Liver (tissue), 9 donors: Measurements from ENCODE around the gene CENPX. TPM values are rescaled to one million over a fixed set of nuclear protein-coding genes. Genes with fewer than 3 reads are reported as not detected.

Source experiments
- DNase-seq: peaks from one replicate; pipeline ENCODE4 v3.0.0-alpha.2; 2017; ENCODE audit warnings: low spot score
- H3K27ac ChIP-seq, 2 donors: one replicate each; pipeline ENCODE4 v1.7.0; 2013; ENCODE audit warnings: inconsistent platforms in 2 of 2, low read length in 2 of 2, control low read depth in 1 of 2, low read depth in 1 of 2, mild to moderate bottlenecking in 1 of 2
- H3K27me3 ChIP-seq, 4 donors: one replicate each; pipeline versions ENCODE4 v1.6.1 to v1.7.0; 2013; ENCODE audit warnings: low read length in 3 of 4, inconsistent platforms in 1 of 4, mild to moderate bottlenecking in 1 of 4, moderate library complexity in 1 of 4; ENCODE audit not compliant: control insufficient read depth in 4 of 4, insufficient read depth in 4 of 4
- H3K36me3 ChIP-seq, 4 donors: one replicate each; pipeline versions ENCODE4 v1.6.1 to v1.7.0; 2013; ENCODE audit warnings: low read length in 3 of 4, mild to moderate bottlenecking in 3 of 4, low read depth in 1 of 4, moderate library complexity in 1 of 4; ENCODE audit not compliant: control insufficient read depth in 4 of 4, insufficient read depth in 3 of 4
- H3K4me1 ChIP-seq, 4 donors: one replicate each; pipeline versions ENCODE4 v1.6.1 to v1.7.0; 2013; ENCODE audit warnings: low read length in 3 of 4, mild to moderate bottlenecking in 3 of 4, moderate library complexity in 1 of 4; ENCODE audit not compliant: control insufficient read depth in 4 of 4, insufficient read depth in 4 of 4
- H3K4me3 ChIP-seq, 3 donors: one replicate each; pipeline versions ENCODE4 v1.6.1 to v1.7.0; 2013; ENCODE audit warnings: low read length in 3 of 3, control low read depth in 1 of 3, low read depth in 1 of 3, mild to moderate bottlenecking in 1 of 3
- H3K9ac ChIP-seq, 2 donors: one replicate each; pipeline ENCODE4 v1.7.0; 2013; ENCODE audit warnings: low read length in 2 of 2, mild to moderate bottlenecking in 2 of 2, moderate library complexity in 2 of 2, control low read depth in 1 of 2, low read depth in 1 of 2
- H3K9me3 ChIP-seq, 4 donors: one replicate each; pipeline versions ENCODE4 v1.6.1 to v1.7.0; 2013; ENCODE audit warnings: low read length in 3 of 4; ENCODE audit not compliant: control insufficient read depth in 4 of 4
- ATF3 ChIP-seq: IDR thresholded peaks from 2 replicates; pipeline ENCODE4 v1.6.1; 2016; ENCODE audit warnings: antibody characterized with exemption
- CTCF ChIP-seq: fragments of 150-350 bp; IDR thresholded peaks from 2 replicates; pipeline ENCODE4 v1.5.1; 2017; ENCODE audit warnings: improper control_type of control experiment, low read depth, low read length; ENCODE audit not compliant: missing input control
- EGR1 ChIP-seq, 2 donors: IDR thresholded peaks; 2 replicates each; pipeline ENCODE4 v1.6.1; 2016 to 2018; ENCODE audit warnings: antibody characterized with exemption in 2 of 2, low read depth in 2 of 2
- FOXA1 ChIP-seq: IDR thresholded peaks from 2 replicates; pipeline ENCODE4 v1.6.1; 2016; ENCODE audit warnings: antibody characterized with exemption
- FOXA2 ChIP-seq: IDR thresholded peaks from 2 replicates; pipeline ENCODE4 v1.6.1; 2016; ENCODE audit warnings: antibody characterized with exemption
- GABPA ChIP-seq, 2 donors: IDR thresholded peaks in 1 of 2; conservative IDR thresholded peaks in 1 of 2; 2 replicates each; pipeline ENCODE4 v1.6.1; 2016; ENCODE audit warnings: antibody characterized with exemption in 2 of 2, mild to moderate bottlenecking in 1 of 2, moderate library complexity in 1 of 2
- HNF4A ChIP-seq, 2 donors: conservative IDR thresholded peaks; 2 replicates each; pipeline ENCODE4 v1.6.1; 2016; ENCODE audit warnings: antibody characterized with exemption in 2 of 2, mild to moderate bottlenecking in 2 of 2
- HNF4G ChIP-seq: IDR thresholded peaks from 2 replicates; pipeline ENCODE4 v1.6.1; 2016; ENCODE audit warnings: antibody characterized with exemption
- JUND ChIP-seq, 2 donors: IDR thresholded peaks; 2 replicates each; pipeline ENCODE4 v1.6.1; 2016; ENCODE audit warnings: antibody characterized with exemption in 2 of 2
- NR2F2 ChIP-seq: IDR thresholded peaks from 2 replicates; pipeline ENCODE4 v1.6.1; 2016; ENCODE audit warnings: antibody characterized with exemption
- RAD21 ChIP-seq, 2 donors: IDR thresholded peaks; 2 replicates each; pipeline ENCODE4 v1.6.1; 2016; ENCODE audit warnings: antibody characterized with exemption in 2 of 2, mild to moderate bottlenecking in 2 of 2
- RXRA ChIP-seq, 2 donors: IDR thresholded peaks; 2 replicates each; pipeline ENCODE4 v1.6.1; 2017 to 2018; ENCODE audit warnings: antibody characterized with exemption in 2 of 2, mild to moderate bottlenecking in 1 of 2
- SP1 ChIP-seq: IDR thresholded peaks from 2 replicates; pipeline ENCODE4 v1.6.1; 2018; ENCODE audit warnings: antibody characterized with exemption, mild to moderate bottlenecking
- TAF1 ChIP-seq: conservative IDR thresholded peaks from 2 replicates; pipeline ENCODE4 v1.6.1; 2016; ENCODE audit warnings: antibody characterized with exemption, mild to moderate bottlenecking
- YY1 ChIP-seq: IDR thresholded peaks from 2 replicates; pipeline ENCODE4 v1.6.1; 2016; ENCODE audit warnings: antibody characterized with exemption, mild to moderate bottlenecking
- WGBS: extraction: QIAGEN DNeasy Blood & Tissue Kit; methylation state at CpG from one replicate; pipeline ENCODE4 v1.1.7; 2013; 5-methylcytosine and 5-hydroxymethylcytosine counted together
- polyA plus RNA-seq, 2 donors: library from polyadenylated mRNA; stranded (reverse) in 1 of 2; unstranded in 1 of 2; fragments of 200-250 nt in 1 of 2; fragments of >200 nt in 1 of 2; fragmentation: Nextera tagmentation in 1 of 2; extraction: Ambion mirVana in 1 of 2; gene quantifications; one replicate each; pipeline versions ENCODE4 v1.2.1 to v1.2.3, GENCODE V29; 2013 to 2015
- total RNA-seq, 2 donors: library from RNA; depleted of rRNA; stranded (reverse); fragments of >200 nt; gene quantifications; one replicate each; pipeline ENCODE4 v1.2.3, GENCODE V29; 2014
- TF ChIP-seq, protein P1 (sequence below): IDR thresholded peaks from 2 replicates; pipeline ENCODE4 v1.6.1; 2016; ENCODE audit warnings: antibody characterized with exemption
- TF ChIP-seq, protein P2 (sequence below): IDR thresholded peaks from 2 replicates; pipeline ENCODE4 v1.6.1; 2016; ENCODE audit warnings: antibody characterized with exemption
- TF ChIP-seq, protein P3 (sequence below): IDR thresholded peaks from 2 replicates; pipeline ENCODE4 v1.6.1; 2016; ENCODE audit warnings: antibody characterized with exemption, mild to moderate bottlenecking
- donor health status: healthy.
- donor health status: healthy.
- donor health status: healthy.
- donor health status: healthy.
- donor health status: healthy.

The CENPX gene
- total and polyA plus RNA-seq, 4 donors, result 22.5 to 83.9 (median 44.9) TPM

DNA sequence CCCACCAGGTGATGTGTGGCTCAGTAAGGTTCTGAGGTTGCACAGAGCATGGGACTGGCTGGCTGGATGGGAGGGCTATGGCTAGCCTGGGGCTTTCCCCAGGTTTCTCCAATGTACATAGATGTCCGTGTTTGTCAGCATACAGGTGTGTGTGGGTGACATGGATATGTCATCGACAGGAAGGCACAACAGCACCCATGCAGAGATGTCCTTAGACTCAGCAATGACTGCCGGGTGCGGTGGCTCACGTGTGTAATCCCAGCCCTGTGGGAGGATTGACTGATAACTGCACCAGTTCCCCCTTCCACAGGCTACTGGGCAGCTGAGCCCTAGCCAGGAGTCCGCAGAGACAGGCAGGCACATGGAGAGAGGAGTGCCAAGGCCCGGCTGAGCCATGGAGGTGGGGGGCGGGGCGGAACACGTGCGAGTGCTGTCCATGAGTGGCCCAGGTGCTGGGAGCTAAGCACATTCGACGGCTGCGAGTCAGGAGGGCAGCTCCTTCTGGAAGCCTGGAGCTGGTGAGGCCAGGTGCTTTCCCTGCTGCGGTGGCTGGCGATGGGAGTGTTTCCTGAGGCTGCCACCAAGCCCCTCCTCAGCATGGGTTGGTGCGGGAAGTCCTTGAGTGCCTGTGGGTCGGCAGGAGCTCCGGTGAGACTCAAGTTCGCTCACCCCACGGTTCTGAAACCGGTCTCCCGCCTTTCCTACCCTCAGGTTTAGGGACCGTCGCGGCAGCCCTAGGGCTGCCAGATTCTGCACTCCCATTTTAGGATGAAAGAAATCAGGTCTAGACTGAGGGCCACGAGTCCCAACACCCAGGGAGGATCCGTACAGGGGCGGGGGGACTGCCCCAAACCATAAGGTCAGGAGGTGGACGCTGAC is 46.1 kb downstream of the CENPX start:
- Histone ChIP-seq H3K27me3 (no peaks in the 10 kb centered on the region), H3K27ac (peak overlapping the region; percentile 89 to 96), H3K4me3 (peak overlapping the region; percentile 58 to 91 (median 66)), H3K9ac (peak overlapping the region; percentile 63 to 88), H3K9me3 (peaks cover 0 to 2% (median 0%) of the 10 kb centered on the region in 4 donors), H3K36me3 (peaks cover 0 to 3% (median 0%) of the 10 kb centered on the region in 4 donors), H3K4me1 (peaks cover 6 to 27% (median 21%) of the 10 kb centered on the region in 4 donors)
- peak; percentile 44 for DNase-seq
- 21% methylated on average over 30 of the region's 30 CpGs for WGBS
- TF ChIP-seq, protein P1, sequence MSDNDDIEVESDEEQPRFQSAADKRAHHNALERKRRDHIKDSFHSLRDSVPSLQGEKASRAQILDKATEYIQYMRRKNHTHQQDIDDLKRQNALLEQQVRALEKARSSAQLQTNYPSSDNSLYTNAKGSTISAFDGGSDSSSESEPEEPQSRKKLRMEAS, result peak; percentile 94
- no peak for TF ChIP-seq JUND (IDR thresholded peaks at IDR 0.05)
- peak in 1 of 2 donors; percentile 8 for TF ChIP-seq RAD21 (IDR thresholded peaks at IDR 0.05)
- TF ChIP-seq ATF3, result no peak
- TF ChIP-seq TAF1, result no peak
- TF ChIP-seq SP1, result peak; percentile 34
- TF ChIP-seq GABPA (IDR thresholded peaks at IDR 0.05 in 1 of 2, conservative IDR thresholded peaks at IDR 0.05 in 1 of 2), result no peak
- TF ChIP-seq EGR1 (IDR thresholded peaks at IDR 0.05; ENCODE audit: low read depth in 2 of 2), result no peak
- no peak for TF ChIP-seq FOXA1
- TF ChIP-seq NR2F2, result no peak
- TF ChIP-seq, protein P2, sequence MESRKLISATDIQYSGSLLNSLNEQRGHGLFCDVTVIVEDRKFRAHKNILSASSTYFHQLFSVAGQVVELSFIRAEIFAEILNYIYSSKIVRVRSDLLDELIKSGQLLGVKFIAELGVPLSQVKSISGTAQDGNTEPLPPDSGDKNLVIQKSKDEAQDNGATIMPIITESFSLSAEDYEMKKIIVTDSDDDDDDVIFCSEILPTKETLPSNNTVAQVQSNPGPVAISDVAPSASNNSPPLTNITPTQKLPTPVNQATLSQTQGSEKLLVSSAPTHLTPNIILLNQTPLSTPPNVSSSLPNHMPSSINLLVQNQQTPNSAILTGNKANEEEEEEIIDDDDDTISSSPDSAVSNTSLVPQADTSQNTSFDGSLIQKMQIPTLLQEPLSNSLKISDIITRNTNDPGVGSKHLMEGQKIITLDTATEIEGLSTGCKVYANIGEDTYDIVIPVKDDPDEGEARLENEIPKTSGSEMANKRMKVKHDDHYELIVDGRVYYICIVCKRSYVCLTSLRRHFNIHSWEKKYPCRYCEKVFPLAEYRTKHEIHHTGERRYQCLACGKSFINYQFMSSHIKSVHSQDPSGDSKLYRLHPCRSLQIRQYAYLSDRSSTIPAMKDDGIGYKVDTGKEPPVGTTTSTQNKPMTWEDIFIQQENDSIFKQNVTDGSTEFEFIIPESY, result no peak
- TF ChIP-seq CTCF, result no peak
- peak in 1 of 2 donors; percentile 12 for TF ChIP-seq RXRA (IDR thresholded peaks at IDR 0.05)
- TF ChIP-seq, protein P3, sequence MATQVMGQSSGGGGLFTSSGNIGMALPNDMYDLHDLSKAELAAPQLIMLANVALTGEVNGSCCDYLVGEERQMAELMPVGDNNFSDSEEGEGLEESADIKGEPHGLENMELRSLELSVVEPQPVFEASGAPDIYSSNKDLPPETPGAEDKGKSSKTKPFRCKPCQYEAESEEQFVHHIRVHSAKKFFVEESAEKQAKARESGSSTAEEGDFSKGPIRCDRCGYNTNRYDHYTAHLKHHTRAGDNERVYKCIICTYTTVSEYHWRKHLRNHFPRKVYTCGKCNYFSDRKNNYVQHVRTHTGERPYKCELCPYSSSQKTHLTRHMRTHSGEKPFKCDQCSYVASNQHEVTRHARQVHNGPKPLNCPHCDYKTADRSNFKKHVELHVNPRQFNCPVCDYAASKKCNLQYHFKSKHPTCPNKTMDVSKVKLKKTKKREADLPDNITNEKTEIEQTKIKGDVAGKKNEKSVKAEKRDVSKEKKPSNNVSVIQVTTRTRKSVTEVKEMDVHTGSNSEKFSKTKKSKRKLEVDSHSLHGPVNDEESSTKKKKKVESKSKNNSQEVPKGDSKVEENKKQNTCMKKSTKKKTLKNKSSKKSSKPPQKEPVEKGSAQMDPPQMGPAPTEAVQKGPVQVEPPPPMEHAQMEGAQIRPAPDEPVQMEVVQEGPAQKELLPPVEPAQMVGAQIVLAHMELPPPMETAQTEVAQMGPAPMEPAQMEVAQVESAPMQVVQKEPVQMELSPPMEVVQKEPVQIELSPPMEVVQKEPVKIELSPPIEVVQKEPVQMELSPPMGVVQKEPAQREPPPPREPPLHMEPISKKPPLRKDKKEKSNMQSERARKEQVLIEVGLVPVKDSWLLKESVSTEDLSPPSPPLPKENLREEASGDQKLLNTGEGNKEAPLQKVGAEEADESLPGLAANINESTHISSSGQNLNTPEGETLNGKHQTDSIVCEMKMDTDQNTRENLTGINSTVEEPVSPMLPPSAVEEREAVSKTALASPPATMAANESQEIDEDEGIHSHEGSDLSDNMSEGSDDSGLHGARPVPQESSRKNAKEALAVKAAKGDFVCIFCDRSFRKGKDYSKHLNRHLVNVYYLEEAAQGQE, result no peak
- no peak for TF ChIP-seq HNF4G
- TF ChIP-seq HNF4A (conservative IDR thresholded peaks at IDR 0.05), result no peak
- TF ChIP-seq FOXA2, result no peak
- TF ChIP-seq YY1, result no peak
